GM19455 (cell line): ENCODE results near the gene THEMIS.
"Not testable (repeated sequence)": the region's sequence is repeated elsewhere in the genome, so short reads cannot be mapped to it uniquely, and the experiment has no call there.

Experiments
- ATAC-seq: cut with Tn5 transposase; IDR thresholded peaks from one replicate; pipeline ENCODE4 v1.9.1; 2021; ENCODE audit not compliant: unreplicated experiment

The THEMIS gene

GRCh38 chr6:127732927-127733326 is 167.9 kb downstream of the THEMIS start:
- no peak for ATAC-seq

- ATAC-seq: no peak
Measured at GRCh38 chr6:127727260-127727953, 173.5 kb downstream of the THEMIS start.

- ATAC-seq: no peak
Measured at GRCh38 chr6:127725821-127726220, 175.0 kb downstream of the THEMIS start.

- ATAC-seq: no peak
Measured at GRCh38 chr6:127718694-127719093, 182.2 kb downstream of the THEMIS start.

GRCh38 chr6:127717384-127717783 is 183.5 kb downstream of the THEMIS start:
- ATAC-seq: no peak

- no peak for ATAC-seq
Measured at GRCh38 chr6:127716465-127716864, 184.4 kb downstream of the THEMIS start.

- no peak for ATAC-seq
Measured at GRCh38 chr6:127710668-127711067, 190.2 kb downstream of the THEMIS start.

GRCh38 chr6:127706216-127706615 is 194.6 kb downstream of the THEMIS start:
- no peak for ATAC-seq

- no peak for ATAC-seq
Measured at GRCh38 chr6:127695108-127695507, 205.8 kb downstream of the THEMIS start.

- ATAC-seq: no peak
Measured at GRCh38 chr6:127691146-127691545, 209.7 kb downstream of the THEMIS start.

- ATAC-seq: no peak
Measured at GRCh38 chr6:127690588-127690987, 210.3 kb downstream of the THEMIS start.

GRCh38 chr6:127690092-127690491 is 210.8 kb downstream of the THEMIS start:
- ATAC-seq: no peak

- ATAC-seq: not testable (repeated sequence)
Measured at GRCh38 chr6:127687490-127687889, 213.4 kb downstream of the THEMIS start.

- ATAC-seq: no peak
Measured at GRCh38 chr6:127686084-127686483, 214.8 kb downstream of the THEMIS start.

- ATAC-seq: no peak
Measured at GRCh38 chr6:127684501-127684900, 216.4 kb downstream of the THEMIS start.
